Lower leg skin (tissue), 3 donors: ENCODE measurements around the gene LGALS9.

Experiments used
- CTCF ChIP-seq, 3 donors: fragments of 450-650 bp; IDR thresholded peaks; one replicate each; pipeline ENCODE4 v1.5.1; 2016; ENCODE audit warnings: antibody characterized with exemption in 3 of 3, mild to moderate bottlenecking in 3 of 3, moderate library complexity in 2 of 3
- POLR2A ChIP-seq, 2 donors: fragments of 450-650 bp; IDR thresholded peaks; one replicate each; pipeline ENCODE4 v1.6.1; 2016 to 2017; ENCODE audit warnings: antibody characterized with exemption in 2 of 2, mild to moderate bottlenecking in 1 of 2, moderate library complexity in 1 of 2

GRCh38 chr17:27621942-27622559 lies 8.9 kb upstream of the LGALS9 start:
- TF ChIP-seq CTCF (IDR thresholded peaks at IDR 0.05), result no peak
- no peak for TF ChIP-seq POLR2A (IDR thresholded peaks at IDR 0.05)
